OCI-LY7 (cell line): ENCODE results near the gene PRKN. TPM values are rescaled to one million over a fixed set of nuclear protein-coding genes. Genes with fewer than 3 reads are reported as not detected.

ENCODE experiments used
- BruUV-seq: library from RNA; stranded (reverse); fragments of 400-500 nt; replicated peaks from 2 replicates; lab custom pipeline; 2021; lab: Mats Ljungman, UMichigan
- CTCF ChIA-PET: fragments of 300-600 bp; sonication (Branson Sonifier 250); formaldehyde crosslinking; loops from one replicate; lab custom pipeline; 2022; ENCODE audit warnings: antibody characterized with exemption; ENCODE audit not compliant: unreplicated experiment; lab: Charles Lee
- POLR2A ChIA-PET: fragments of 300-600 bp; sonication (Branson Sonifier 250); formaldehyde crosslinking; loops from one replicate; lab custom pipeline; 2022; ENCODE audit warnings: antibody characterized with exemption; lab: Charles Lee
- DNase-seq: peaks from one replicate; pipeline ENCODE4 v3.0.0-alpha.2; 2015; ENCODE audit warnings: low spot score
- H2AFZ ChIP-seq: fragments of 200-600 bp; sonication (generic), shearing (Covaris generic); 2 replicates; pipeline ENCODE4 v1.6.1; 2014; ENCODE audit warnings: mild to moderate bottlenecking, antibody characterized with exemption, low read length, moderate library complexity
- H3K27ac ChIP-seq: fragments of 200-600 bp; sonication (generic); 2 replicates; pipeline ENCODE4 v1.5.1; 2014; ENCODE audit warnings: mixed run types, low read depth, mild to moderate bottlenecking, moderate library complexity, low read length, inconsistent platforms; ENCODE audit not compliant: poor library complexity, severe bottlenecking
- H3K36me3 ChIP-seq: fragments of 200-600 bp; sonication (generic); 2 replicates; pipeline ENCODE4 v1.6.1; 2014; ENCODE audit warnings: mild to moderate bottlenecking, antibody characterized with exemption, low read length, moderate library complexity, mixed read lengths; ENCODE audit not compliant: insufficient read depth
- H3K4me1 ChIP-seq: fragments of 200-600 bp; sonication (generic); 2 replicates; pipeline ENCODE4 v1.5.1; 2014; ENCODE audit warnings: mild to moderate bottlenecking, low read length; ENCODE audit not compliant: insufficient read depth, poor library complexity, severe bottlenecking
- H3K4me2 ChIP-seq: fragments of 200-600 bp; sonication (generic); 2 replicates; pipeline ENCODE4 v1.6.1; 2014; ENCODE audit warnings: mild to moderate bottlenecking, low read length
- H3K4me3 ChIP-seq: fragments of 200-600 bp; sonication (generic); 2 replicates; pipeline ENCODE4 v1.5.1; 2014; ENCODE audit warnings: mild to moderate bottlenecking, low read depth, low read length; ENCODE audit not compliant: poor library complexity, severe bottlenecking
- H3K79me2 ChIP-seq: fragments of 200-600 bp; sonication (generic); 2 replicates; pipeline ENCODE4 v1.6.1; 2016; ENCODE audit warnings: low read depth, mild to moderate bottlenecking, low read length, moderate library complexity, mixed read lengths; ENCODE audit not compliant: insufficient read depth
- H3K9me2 ChIP-seq: fragments of 200-600 bp; sonication (generic); 2 replicates; pipeline ENCODE4 v1.6.1; 2016; ENCODE audit warnings: mild to moderate bottlenecking, low read length, mixed read lengths; ENCODE audit not compliant: insufficient read depth
- H3K9me3 ChIP-seq: fragments of 200-600 bp; sonication (generic); 2 replicates; pipeline ENCODE4 v1.6.1; 2014; ENCODE audit warnings: mild to moderate bottlenecking, mixed run types, low read length, mixed read lengths
- H4K20me1 ChIP-seq: fragments of 200-600 bp; sonication (generic); 2 replicates; pipeline ENCODE4 v1.6.1; 2014; ENCODE audit warnings: mild to moderate bottlenecking, antibody characterized with exemption, low read length, moderate library complexity, mixed read lengths; ENCODE audit not compliant: insufficient read depth
- EZH2phosphoT487 ChIP-seq: fragments of 200-600 bp; sonication (generic); IDR thresholded peaks from 2 replicates; pipeline ENCODE4 v1.6.1; 2018; ENCODE audit warnings: low read depth, borderline replicate concordance, mild to moderate bottlenecking, mixed run types, antibody characterized with exemption, low read length, moderate library complexity, mixed read lengths
- intact Hi-C: fragments of 100-400 bp; cut with micrococcal nuclease; formaldehyde crosslinking; loops from one replicate; pipeline ENCODE4 v1.10.0; 2022; ENCODE audit not compliant: unreplicated experiment
- total RNA-seq, 2 experiments: library from RNA; depleted of rRNA in 1 of 2; stranded (reverse); fragments of >200 nt in 1 of 2; shearing (Covaris generic) in 1 of 2; gene quantifications; 2 replicates each; pipeline ENCODE4 v1.2.3, GENCODE V29; 2014 to 2022
- TF ChIP-seq, protein P1 (sequence below): fragments of 200-600 bp; sonication (generic); conservative IDR thresholded peaks from 2 replicates; pipeline ENCODE4 v1.5.1; 2014; ENCODE audit warnings: mild to moderate bottlenecking, antibody characterized with exemption, low read length, moderate library complexity, mixed read lengths

Gene PRKN
- total RNA-seq, 2 experiments from 2014 or later = 1.3 to 2.0 TPM

DNA sequence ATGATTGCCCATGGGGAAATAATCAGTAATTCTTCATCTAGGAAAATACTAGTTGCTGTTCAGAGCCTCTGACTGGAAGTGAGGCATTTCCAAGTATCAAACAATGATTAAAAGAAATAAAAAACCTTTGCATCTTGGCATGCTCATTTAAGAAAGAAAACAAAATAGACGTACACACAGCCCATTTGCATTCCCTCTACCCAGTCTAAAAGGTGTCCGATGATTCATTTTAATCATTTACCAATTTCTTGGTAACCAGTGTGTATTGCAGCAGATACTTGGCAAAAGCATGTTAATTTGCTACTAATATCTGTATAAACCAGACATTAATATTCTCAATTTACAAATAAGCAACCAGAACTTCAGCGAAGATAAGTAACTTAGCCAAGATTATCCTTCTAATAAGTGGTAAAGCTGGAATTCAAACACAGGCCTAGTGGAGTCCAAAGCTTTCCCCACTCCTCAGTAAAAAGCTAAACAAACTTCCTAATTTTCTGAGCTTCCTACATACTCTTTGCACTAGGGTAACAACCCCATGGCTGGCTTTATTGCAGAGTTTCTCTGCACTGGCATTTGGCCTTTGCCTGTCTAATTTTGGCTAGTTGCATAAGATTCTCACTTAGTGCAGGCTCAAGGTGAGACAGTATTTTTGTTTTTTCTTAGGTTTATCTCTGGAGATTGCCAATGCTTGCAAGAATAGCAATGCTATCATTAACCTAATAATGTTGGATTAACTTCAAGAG, 338.1 kb downstream of the PRKN start:
- no TSS peak for BruUV-seq
- H4K20me1 ChIP-seq = no peaks in the 10 kb centered on the region
- ChIA-PET CTCF (no interaction called here), POLR2A (interaction anchor here (0.5 to 0.7 kb wide), 2 partner anchors 1082 to 1475 kb away, joined by 3 to 6 read pairs; no protein-coding TSS in a partner anchor)
- intact Hi-C loops = no loop called here
- H3K36me3 ChIP-seq = no peaks in the 10 kb centered on the region
- no peaks in the 10 kb centered on the region for H3K79me2 ChIP-seq
- no peaks in the 10 kb centered on the region for H3K4me1 ChIP-seq
- no peaks in the 10 kb centered on the region for H3K9me2 ChIP-seq
- H3K27ac ChIP-seq = no peak overlapping the region
- no peak for TF ChIP-seq EZH2phosphoT487
- TF ChIP-seq, protein P1, sequence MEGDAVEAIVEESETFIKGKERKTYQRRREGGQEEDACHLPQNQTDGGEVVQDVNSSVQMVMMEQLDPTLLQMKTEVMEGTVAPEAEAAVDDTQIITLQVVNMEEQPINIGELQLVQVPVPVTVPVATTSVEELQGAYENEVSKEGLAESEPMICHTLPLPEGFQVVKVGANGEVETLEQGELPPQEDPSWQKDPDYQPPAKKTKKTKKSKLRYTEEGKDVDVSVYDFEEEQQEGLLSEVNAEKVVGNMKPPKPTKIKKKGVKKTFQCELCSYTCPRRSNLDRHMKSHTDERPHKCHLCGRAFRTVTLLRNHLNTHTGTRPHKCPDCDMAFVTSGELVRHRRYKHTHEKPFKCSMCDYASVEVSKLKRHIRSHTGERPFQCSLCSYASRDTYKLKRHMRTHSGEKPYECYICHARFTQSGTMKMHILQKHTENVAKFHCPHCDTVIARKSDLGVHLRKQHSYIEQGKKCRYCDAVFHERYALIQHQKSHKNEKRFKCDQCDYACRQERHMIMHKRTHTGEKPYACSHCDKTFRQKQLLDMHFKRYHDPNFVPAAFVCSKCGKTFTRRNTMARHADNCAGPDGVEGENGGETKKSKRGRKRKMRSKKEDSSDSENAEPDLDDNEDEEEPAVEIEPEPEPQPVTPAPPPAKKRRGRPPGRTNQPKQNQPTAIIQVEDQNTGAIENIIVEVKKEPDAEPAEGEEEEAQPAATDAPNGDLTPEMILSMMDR = no peak
- no peak for DNase-seq
- no peak overlapping the region for H3K4me2 ChIP-seq
- no peak overlapping the region for H2AFZ ChIP-seq
- no peaks in the 10 kb centered on the region for H3K9me3 ChIP-seq
- no peak overlapping the region for H3K4me3 ChIP-seq

DNA sequence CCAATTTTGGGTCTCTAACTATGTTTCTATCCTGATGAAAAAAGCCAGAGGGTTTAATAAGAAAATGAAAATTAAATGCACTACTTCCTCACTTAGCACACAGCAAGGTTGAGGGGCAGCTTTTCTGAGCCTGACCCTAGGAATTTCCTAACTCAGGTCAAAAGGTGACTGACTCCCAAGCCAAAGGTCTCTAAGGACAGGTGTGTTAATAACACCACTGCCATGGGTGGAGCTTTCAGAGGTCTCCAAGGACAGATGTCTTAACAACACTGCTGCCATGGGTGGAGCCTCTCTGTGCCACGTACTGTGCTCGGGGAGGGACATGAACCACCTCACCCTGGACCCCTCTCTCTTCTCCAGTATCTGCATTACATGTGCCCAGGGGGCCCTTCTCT, 339.2 kb downstream of the PRKN start:
- intact Hi-C loops = no loop called here
- TF ChIP-seq EZH2phosphoT487 = no peak
- TF ChIP-seq, protein P1 = no peak
- H3K4me1 ChIP-seq = no peaks in the 10 kb centered on the region
- BruUV-seq = no TSS peak
- POLR2A ChIA-PET = interaction anchor here (0.7 kb wide), 1 partner anchor 12 kb away, joined by 3 read pairs; no protein-coding TSS in a partner anchor
- no peaks in the 10 kb centered on the region for H3K9me2 ChIP-seq
- H3K27ac ChIP-seq = no peak overlapping the region
- no peak overlapping the region for H3K4me2 ChIP-seq
- no peak for DNase-seq
- no peaks in the 10 kb centered on the region for H4K20me1 ChIP-seq
- no peak overlapping the region for H2AFZ ChIP-seq
- H3K4me3 ChIP-seq = no peak overlapping the region
- H3K79me2 ChIP-seq = no peaks in the 10 kb centered on the region
- CTCF ChIA-PET = no interaction called here
- H3K9me3 ChIP-seq = no peaks in the 10 kb centered on the region
- H3K36me3 ChIP-seq = no peaks in the 10 kb centered on the region
